ENCODE data around the gene IKZF3.
"Not testable (repeated sequence)": the region's sequence is repeated elsewhere in the genome, so short reads cannot be mapped to it uniquely, and the experiment has no call there.

Gene IKZF3

GRCh38 chr17:39855911-39856649, 8.0 kb downstream of the IKZF3 start:
- ATAC-seq = not testable (repeated sequence)

GRCh38 chr17:39854909-39855308, 9.2 kb downstream of the IKZF3 start:
- ATAC-seq = no peak

- ATAC-seq = no peak
Measured at GRCh38 chr17:39852239-39852638, 11.9 kb downstream of the IKZF3 start.

GRCh38 chr17:39850186-39850585, 13.9 kb downstream of the IKZF3 start:
- not testable (repeated sequence) for ATAC-seq

- ATAC-seq = no peak
Measured at GRCh38 chr17:39848600-39848999, 15.5 kb downstream of the IKZF3 start.

GRCh38 chr17:39846205-39846604, 17.9 kb downstream of the IKZF3 start:
- no peak for ATAC-seq

GRCh38 chr17:39845052-39845846, 18.9 kb downstream of the IKZF3 start:
- no peak for ATAC-seq

- no peak for ATAC-seq
Measured at GRCh38 chr17:39841134-39841683, 22.9 kb downstream of the IKZF3 start.

GRCh38 chr17:39838784-39839183, 25.3 kb downstream of the IKZF3 start:
- ATAC-seq = no peak

- ATAC-seq = no peak
Measured at GRCh38 chr17:39838057-39838456, 26.1 kb downstream of the IKZF3 start.

GRCh38 chr17:39836117-39836516, 28.0 kb downstream of the IKZF3 start:
- no peak for ATAC-seq

- ATAC-seq = no peak
Measured at GRCh38 chr17:39835038-39835786, 28.9 kb downstream of the IKZF3 start.

GRCh38 chr17:39834017-39834416, 30.1 kb downstream of the IKZF3 start:
- ATAC-seq = peak in 1 of 2 donors; percentile 63

- no peak for ATAC-seq
Measured at GRCh38 chr17:39831588-39831987, 32.5 kb downstream of the IKZF3 start.

- peak; percentile 61 to 76 for ATAC-seq
Measured at GRCh38 chr17:39828443-39828842, 35.7 kb downstream of the IKZF3 start.

GRCh38 chr17:39826334-39826733, 37.8 kb downstream of the IKZF3 start:
- peak in 1 of 2 donors; percentile 30 for ATAC-seq

- ATAC-seq = no peak
Measured at GRCh38 chr17:39823407-39824054, 40.6 kb downstream of the IKZF3 start.

GRCh38 chr17:39822051-39822451, 42.1 kb downstream of the IKZF3 start:
- peak; percentile 30 to 53 for ATAC-seq

- no peak for ATAC-seq
Measured at GRCh38 chr17:39820987-39821386, 43.1 kb downstream of the IKZF3 start.

GRCh38 chr17:39820541-39820940, 43.6 kb downstream of the IKZF3 start:
- ATAC-seq = no peak

- ATAC-seq = no peak
Measured at GRCh38 chr17:39818358-39819000, 45.6 kb downstream of the IKZF3 start.

- ATAC-seq = no peak
Measured at GRCh38 chr17:39816272-39816671, 47.8 kb downstream of the IKZF3 start.
